Transverse colon (tissue), 4 donors: ENCODE measurements around the gene MYOCD. TPM values are rescaled to one million over a fixed set of nuclear protein-coding genes. Genes with fewer than 3 reads are reported as not detected.

Experiments
- DNase-seq: peaks from one replicate; pipeline ENCODE4 v3.0.0-alpha.2; 2019
- H3K27ac ChIP-seq, 4 donors: fragments of 200-600 bp; sonication (generic); 2 replicates each; pipeline ENCODE4 v1.5.1; 2016 to 2018; ENCODE audit warnings: inconsistent platforms in 4 of 4
- H3K27me3 ChIP-seq: fragments of 200-600 bp; sonication (generic); 2 replicates; pipeline ENCODE4 v1.5.1; 2017; ENCODE audit warnings: inconsistent platforms
- H3K36me3 ChIP-seq, 4 donors: fragments of 200-600 bp; sonication (generic); 2 replicates each; pipeline ENCODE4 v1.5.1; 2017 to 2019; ENCODE audit warnings: inconsistent platforms in 4 of 4
- H3K4me1 ChIP-seq, 4 donors: fragments of 200-600 bp; sonication (generic); 2 replicates each; pipeline ENCODE4 v1.5.1; 2017 to 2020; ENCODE audit warnings: inconsistent platforms in 4 of 4
- H3K4me3 ChIP-seq, 4 donors: fragments of 200-600 bp; sonication (generic); 1 replicate in 1 of 4; 2 replicates in 3 of 4; pipeline versions ENCODE4 v1.5.1 to v1.6.1; 2017 to 2019; ENCODE audit warnings: inconsistent platforms in 4 of 4
- H3K9me3 ChIP-seq, 2 donors: fragments of 200-600 bp; sonication (generic); 2 replicates each; pipeline ENCODE4 v1.5.1; 2017 to 2019; ENCODE audit warnings: inconsistent platforms in 2 of 2
- CTCF ChIP-seq, 5 experiments: fragments of 200-600 bp in 3 of 5; fragments of 450-650 bp in 2 of 5; sonication (generic) in 3 of 5; IDR thresholded peaks; 1 replicate in 2 of 5; 2 replicates in 3 of 5; pipeline ENCODE4 v1.5.1; 2016 to 2017; ENCODE audit warnings: antibody characterized with exemption in 5 of 5, inconsistent platforms in 3 of 5, mild to moderate bottlenecking in 2 of 5, moderate library complexity in 1 of 5
- EP300 ChIP-seq: sonication (generic); formaldehyde crosslinking; IDR thresholded peaks from one replicate; pipeline ENCODE4 v1.6.1; 2017; ENCODE audit warnings: antibody characterized with exemption, low read depth
- POLR2A ChIP-seq: fragments of 450-650 bp; IDR thresholded peaks from one replicate; pipeline ENCODE4 v1.6.1; 2016; ENCODE audit warnings: antibody characterized with exemption, mild to moderate bottlenecking, moderate library complexity
- POLR2AphosphoS5 ChIP-seq, 3 donors: sonication (generic); formaldehyde crosslinking; IDR thresholded peaks; one replicate each; pipeline ENCODE4 v1.6.1; 2016; ENCODE audit warnings: antibody characterized with exemption in 3 of 3
- WGBS, 2 donors: methylation state at CpG; one replicate each; pipeline ENCODE4 v1.1.5; 2018; ENCODE audit warnings: low coverage in 1 of 2; 5-methylcytosine and 5-hydroxymethylcytosine counted together
- in situ Hi-C, 4 donors: fragments of 200-750 bp; cut with MboI; loops; one replicate each; pipeline versions ENCODE4 v1.15.0 to v1.15.1; 2017; ENCODE audit warnings: low sequenced_read_pairs in 3 of 4, low pct_ligation_motif_present in 1 of 4, low pct_unique_long_range_greater_than_20kb in 1 of 4
- intact Hi-C: fragments of 100-400 bp; cut with DNase I; formaldehyde crosslinking; loops from one replicate; pipeline ENCODE4 v1.15.1; 2023; ENCODE audit warnings: low total_unique reads
- total RNA-seq, 4 donors: library from RNA; depleted of rRNA; stranded (reverse); fragments of >200 nt; gene quantifications; one replicate each; pipeline ENCODE4 v1.1.0, GENCODE V29; 2016

Gene MYOCD
- total RNA-seq, 4 donors from 2014 or later = 15.9 to 59.1 (median 35.0) TPM

DNA sequence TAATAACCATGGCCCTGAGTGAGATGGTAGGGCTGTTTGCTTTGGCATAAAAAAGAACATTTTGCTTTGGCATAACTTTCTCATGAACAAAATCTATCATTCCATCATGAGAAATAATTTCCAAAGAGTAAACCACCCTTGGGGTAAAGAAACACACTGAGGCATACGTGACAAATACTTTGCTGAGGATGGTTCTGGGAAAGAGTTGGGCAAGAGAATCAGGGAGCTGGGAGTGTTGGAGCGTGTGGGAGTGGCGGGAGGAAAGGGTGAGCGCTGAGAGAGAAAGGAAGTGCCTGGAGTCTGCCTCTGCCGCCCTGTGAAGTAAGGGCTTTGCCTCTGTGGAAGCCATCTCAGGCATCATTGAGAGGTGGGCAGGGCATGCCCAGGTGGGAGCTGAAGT lies 63.4 kb downstream of the MYOCD start:
- H3K9me3 ChIP-seq = no peaks in the 10 kb centered on the region
- intact Hi-C loops = no loop called here
- H3K4me3 ChIP-seq = no peak overlapping the region
- in situ Hi-C loops = loop anchor here in 2 of 4 donors (10.0 to 25.0 kb wide), 2 partner anchors 184 to 542 kb away; no protein-coding TSS in a partner anchor
- 71 to 83% methylated on average over 2 to 5 of the region's 5 CpGs for WGBS, 2 donors
- DNase-seq = no peak
- H3K4me1 ChIP-seq = peaks cover 9 to 38% (median 29%) of the 10 kb centered on the region in 4 donors
- no peaks in the 10 kb centered on the region for H3K36me3 ChIP-seq
- peak overlapping the region in 1 of 4 donors; percentile 7 for H3K27ac ChIP-seq
- no peak for TF ChIP-seq EP300
- no peak for TF ChIP-seq POLR2AphosphoS5 (IDR thresholded peaks at IDR 0.05)
- TF ChIP-seq CTCF (IDR thresholded peaks at IDR 0.05) = no peak
- TF ChIP-seq POLR2A = no peak
- H3K27me3 ChIP-seq = no peaks in the 10 kb centered on the region

GRCh38 chr17:12730421-12730820 lies 64.7 kb downstream of the MYOCD start:
- in situ Hi-C loops = loop anchor here in 1 of 4 donors (25.0 kb wide), 1 partner anchor 543 kb away; no protein-coding TSS in a partner anchor
- Histone ChIP-seq H3K9me3 (no peaks in the 10 kb centered on the region), H3K36me3 (no peaks in the 10 kb centered on the region), H3K4me3 (no peak overlapping the region), H3K27ac (peak overlapping the region; percentile 70 to 80 (median 76)), H3K4me1 (peaks cover 9 to 42% (median 30%) of the 10 kb centered on the region in 4 donors), H3K27me3 (no peaks in the 10 kb centered on the region)
- DNase-seq = no peak
- no peak for TF ChIP-seq EP300
- TF ChIP-seq POLR2AphosphoS5 (IDR thresholded peaks at IDR 0.05) = no peak
- TF ChIP-seq POLR2A = no peak
- TF ChIP-seq CTCF (IDR thresholded peaks at IDR 0.05) = no peak
- WGBS, 2 donors = 56 to 89% methylated on average over 2 to 5 of the region's 5 CpGs
- intact Hi-C loops = loop anchor here (10.0 kb wide), 1 partner anchor 546 kb away; no protein-coding TSS in a partner anchor

DNA sequence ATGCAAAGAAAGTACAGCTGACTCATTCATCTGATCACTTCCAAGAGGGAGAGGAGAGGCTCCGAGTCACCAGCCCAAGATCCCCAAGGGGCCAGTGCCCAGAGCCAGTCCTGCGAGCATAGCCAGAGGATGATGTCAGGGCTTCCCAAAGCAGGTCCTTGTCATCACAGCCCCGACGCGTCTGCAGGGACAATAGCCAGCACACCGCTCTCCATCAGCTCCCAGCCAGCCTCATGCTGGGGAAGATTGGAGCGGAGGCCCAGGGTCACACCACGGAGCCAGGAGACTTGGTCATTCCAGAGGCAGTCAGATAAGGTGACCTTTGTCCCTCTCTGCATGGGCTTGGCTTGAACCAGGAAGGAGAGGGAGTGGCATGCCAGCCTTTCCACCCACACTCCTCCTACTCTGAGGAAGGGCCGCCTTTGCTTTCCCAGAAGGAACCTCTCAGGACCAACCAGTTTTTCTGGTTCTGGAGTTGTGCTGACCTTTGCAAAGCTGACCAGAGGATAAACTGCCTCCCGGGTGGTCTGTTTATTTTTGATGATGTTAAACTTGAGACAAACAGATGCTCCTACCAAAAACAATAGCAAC lies 65.3 kb downstream of the MYOCD start:
- Histone ChIP-seq H3K27me3 (no peaks in the 10 kb centered on the region), H3K4me1 (peaks cover 9 to 42% (median 30%) of the 10 kb centered on the region in 4 donors), H3K27ac (peak overlapping the region; percentile 70 to 80 (median 76)), H3K4me3 (no peak overlapping the region), H3K9me3 (no peaks in the 10 kb centered on the region), H3K36me3 (no peaks in the 10 kb centered on the region)
- no peak for TF ChIP-seq EP300
- TF ChIP-seq CTCF (IDR thresholded peaks at IDR 0.05) = no peak
- no peak for TF ChIP-seq POLR2A
- peak; percentile 32 to 55 (median 42) for TF ChIP-seq POLR2AphosphoS5 (IDR thresholded peaks at IDR 0.05)
- DNase-seq = peak; percentile 81
- intact Hi-C loops (loop anchor here (10.0 kb wide), 1 partner anchor 546 kb away; no protein-coding TSS in a partner anchor), in situ Hi-C loops (loop anchor here in 1 of 4 donors (25.0 kb wide), 1 partner anchor 544 kb away; no protein-coding TSS in a partner anchor)
- 24% methylated on average over 10 of the region's 10 CpGs; no CpG with 5 or more reads in 1 of the 2 donors for WGBS, 2 donors

DNA sequence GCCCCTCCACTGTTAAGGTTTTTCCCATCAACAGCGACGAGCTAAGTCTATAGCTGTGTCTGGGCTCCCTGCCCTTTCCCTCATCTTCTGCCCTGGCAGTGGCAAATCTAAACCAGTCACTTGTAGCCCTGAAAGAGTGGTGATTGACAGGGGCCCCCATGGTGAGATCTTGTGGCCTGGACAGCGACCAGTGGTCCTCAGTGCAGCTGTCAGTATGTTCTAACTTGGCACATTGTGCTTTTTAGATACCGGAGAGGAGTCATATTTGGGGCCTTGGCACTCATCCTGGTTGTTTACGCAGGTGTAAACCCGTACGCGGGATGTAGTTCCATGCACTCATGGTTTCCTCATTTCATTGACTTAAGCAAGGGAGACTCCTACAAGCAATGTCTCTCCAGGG lies 66.1 kb downstream of the MYOCD start:
- H3K4me3 ChIP-seq = no peak overlapping the region
- no peaks in the 10 kb centered on the region for H3K36me3 ChIP-seq
- H3K9me3 ChIP-seq = no peaks in the 10 kb centered on the region
- no peak for DNase-seq
- H3K4me1 ChIP-seq = peaks cover 9 to 40% (median 30%) of the 10 kb centered on the region in 4 donors
- peak overlapping the region; percentile 70 to 80 (median 76) for H3K27ac ChIP-seq
- no peak for TF ChIP-seq EP300
- TF ChIP-seq POLR2AphosphoS5 (IDR thresholded peaks at IDR 0.05) = no peak
- TF ChIP-seq CTCF (IDR thresholded peaks at IDR 0.05) = no peak
- no peak for TF ChIP-seq POLR2A
- intact Hi-C loops (loop anchor here (10.0 kb wide), 1 partner anchor 547 kb away; no protein-coding TSS in a partner anchor), in situ Hi-C loops (loop anchor here in 1 of 4 donors (25.0 kb wide), 1 partner anchor 545 kb away; no protein-coding TSS in a partner anchor)
- no peaks in the 10 kb centered on the region for H3K27me3 ChIP-seq
- WGBS, 2 donors = 76% methylated on average over 8 of the region's 8 CpGs; no CpG with 5 or more reads in 1 of the 2 donors
